ENCODE data around the gene TGM2. TPM values are rescaled to one million over a fixed set of nuclear protein-coding genes. Genes with fewer than 3 reads are reported as not detected.

TGM2 gene
- total and polyA plus RNA-seq, 9 of the 15 experiments (the other 6 are each of a cell fraction or from before 2014, with no cell fraction given) = 5.5 to 78.5 (median 37.6) TPM

- TF ChIP-seq GTF3C2 (IDR thresholded peaks at IDR 0.05; ENCODE audit: borderline replicate concordance, extremely low read depth, insufficient read length) = no peak
- TF ChIP-seq ELF1 (tag; IDR thresholded peaks at IDR 0.05) = no peak
- TF ChIP-seq ZNF699 (CRISPR knock-in tag; IDR thresholded peaks at IDR 0.05; ENCODE audit: insufficient replicate concordance) = no peak
- TF ChIP-seq CTCFL (IDR thresholded peaks at IDR 0.05; ENCODE audit: borderline replicate concordance, insufficient read depth, low read depth, low read length, poor library complexity, severe bottlenecking) = no peak
- TF ChIP-seq MAFF (IDR thresholded peaks at IDR 0.05; ENCODE audit: low read length) = no peak
Measured at GRCh38 chr20:38128691-38129090, 36.4 kb downstream of the TGM2 start (continued).
